ENCODE results near the gene FRS2.

The FRS2 gene

GRCh38 chr12:69501154-69501895 lies 31.1 kb downstream of the FRS2 start:
- DNase-seq (ENCODE audit: low read depth in 3 of 3): no peak

GRCh38 chr12:69502345-69503081 lies 32.3 kb downstream of the FRS2 start:
- DNase-seq (ENCODE audit: low read depth in 3 of 3): no peak

- no peak for DNase-seq (ENCODE audit: low read depth in 3 of 3)
Measured at GRCh38 chr12:69508091-69508490, 37.9 kb downstream of the FRS2 start.

GRCh38 chr12:69508621-69509020 lies 38.4 kb downstream of the FRS2 start:
- no peak for DNase-seq (ENCODE audit: low read depth in 3 of 3)

GRCh38 chr12:69509308-69509736 lies 39.1 kb downstream of the FRS2 start:
- no peak for DNase-seq (ENCODE audit: low read depth in 3 of 3)

GRCh38 chr12:69509904-69510827 lies 40.0 kb downstream of the FRS2 start:
- no peak for DNase-seq (ENCODE audit: low read depth in 3 of 3)

GRCh38 chr12:69511016-69511415 lies 40.8 kb downstream of the FRS2 start:
- no peak for DNase-seq (ENCODE audit: low read depth in 3 of 3)

- no peak for DNase-seq (ENCODE audit: low read depth in 3 of 3)
Measured at GRCh38 chr12:69511469-69512267, 41.5 kb downstream of the FRS2 start.

GRCh38 chr12:69512820-69513219 lies 42.6 kb downstream of the FRS2 start:
- DNase-seq (ENCODE audit: low read depth in 3 of 3): no peak

- DNase-seq (ENCODE audit: low read depth in 3 of 3): no peak
Measured at GRCh38 chr12:69513297-69513696, 43.1 kb downstream of the FRS2 start.

GRCh38 chr12:69514111-69514510 lies 43.9 kb downstream of the FRS2 start:
- DNase-seq (ENCODE audit: low read depth in 3 of 3): no peak

- no peak for DNase-seq (ENCODE audit: low read depth in 3 of 3)
Measured at GRCh38 chr12:69514845-69515244, 44.7 kb downstream of the FRS2 start.

- no peak for DNase-seq (ENCODE audit: low read depth in 3 of 3)
Measured at GRCh38 chr12:69515394-69515930, 45.3 kb downstream of the FRS2 start.

GRCh38 chr12:69516950-69517349 lies 46.8 kb downstream of the FRS2 start:
- no peak for DNase-seq (ENCODE audit: low read depth in 3 of 3)

- DNase-seq (ENCODE audit: low read depth in 3 of 3): no peak
Measured at GRCh38 chr12:69517406-69517805, 47.2 kb downstream of the FRS2 start.

- DNase-seq (ENCODE audit: low read depth in 3 of 3): no peak
Measured at GRCh38 chr12:69519871-69520270, 49.7 kb downstream of the FRS2 start.

- no peak for DNase-seq (ENCODE audit: low read depth in 3 of 3)
Measured at GRCh38 chr12:69523433-69524330, 53.5 kb downstream of the FRS2 start.

- DNase-seq (ENCODE audit: low read depth in 3 of 3): no peak
Measured at GRCh38 chr12:69524331-69524630, 54.1 kb downstream of the FRS2 start.

GRCh38 chr12:69524755-69525469 lies 54.7 kb downstream of the FRS2 start:
- no peak for DNase-seq (ENCODE audit: low read depth in 3 of 3)

All from stimulated activated CD4-positive, alpha-beta T cell treated with anti-CD3 and anti-CD28 coated beads, TNF-alpha, amount 100 ng/mL, for 48 hours (primary cell).